ENCODE measurements around the gene SMARCD1.
"Not testable (repeated sequence)": the region's sequence is repeated elsewhere in the genome, so short reads cannot be mapped to it uniquely, and the experiment has no call there.

SMARCD1 gene

GRCh38 chr12:50142993-50143392 lies 57.9 kb downstream of the SMARCD1 start:
- no peak for TF ChIP-seq POU2F2 (IDR thresholded peaks at IDR 0.05; ENCODE audit: low read depth, low read length)
- no peak for TF ChIP-seq TAF1 (IDR thresholded peaks at IDR 0.05; ENCODE audit: low read depth, low read length)
- no peak for TF ChIP-seq POLR2AphosphoS5 (IDR thresholded peaks at IDR 0.05; ENCODE audit: low read depth, low read length)
- TF ChIP-seq POLR2A (IDR thresholded peaks at IDR 0.05; ENCODE audit: low read depth, low read length) = no peak
- TF ChIP-seq SPI1 (IDR thresholded peaks at IDR 0.05; ENCODE audit: low read depth, low read length) = no peak
- no peak for TF ChIP-seq PAX5 (IDR thresholded peaks at IDR 0.05; ENCODE audit: insufficient read depth, low read length, severe bottlenecking)
- FAIRE-seq = no peak
- DNase-seq (ENCODE audit: insufficient read length, low spot score) = no peak

DNA sequence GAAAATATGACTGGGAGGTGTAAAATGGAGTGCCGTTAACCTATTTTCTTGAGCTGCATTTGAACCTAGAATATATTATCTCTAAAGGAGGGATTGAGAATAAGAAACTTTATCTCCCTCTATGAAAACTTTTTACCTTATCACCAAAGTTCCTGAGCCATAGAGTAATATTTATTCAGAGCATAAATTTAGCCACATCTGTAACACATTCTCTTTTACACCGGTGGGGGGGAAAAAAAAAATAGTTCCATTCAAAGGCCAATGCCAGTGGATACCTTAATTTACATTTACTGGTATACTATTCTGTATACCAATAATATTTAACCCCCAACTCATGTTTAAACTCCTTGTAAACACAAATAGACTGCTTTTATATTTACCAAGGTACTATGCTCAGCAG lies 60.3 kb downstream of the SMARCD1 start:
- no peak for TF ChIP-seq PAX5 (IDR thresholded peaks at IDR 0.05; ENCODE audit: insufficient read depth, low read length, severe bottlenecking)
- no peak for TF ChIP-seq POU2F2 (IDR thresholded peaks at IDR 0.05; ENCODE audit: low read depth, low read length)
- DNase-seq (ENCODE audit: insufficient read length, low spot score) (no peak), FAIRE-seq (no peak)

- TF ChIP-seq TAF1 (IDR thresholded peaks at IDR 0.05; ENCODE audit: low read depth, low read length) (no peak), POLR2AphosphoS5 (IDR thresholded peaks at IDR 0.05; ENCODE audit: low read depth, low read length) (no peak), POU2F2 (IDR thresholded peaks at IDR 0.05; ENCODE audit: low read depth, low read length) (no peak), PAX5 (IDR thresholded peaks at IDR 0.05; ENCODE audit: insufficient read depth, low read length, severe bottlenecking) (no peak), POLR2A (IDR thresholded peaks at IDR 0.05; ENCODE audit: low read depth, low read length) (no peak), SPI1 (IDR thresholded peaks at IDR 0.05; ENCODE audit: low read depth, low read length) (no peak)
These were observed 62.1 kb downstream of the SMARCD1 start for GRCh38 chr12:50147281-50147680.

DNA sequence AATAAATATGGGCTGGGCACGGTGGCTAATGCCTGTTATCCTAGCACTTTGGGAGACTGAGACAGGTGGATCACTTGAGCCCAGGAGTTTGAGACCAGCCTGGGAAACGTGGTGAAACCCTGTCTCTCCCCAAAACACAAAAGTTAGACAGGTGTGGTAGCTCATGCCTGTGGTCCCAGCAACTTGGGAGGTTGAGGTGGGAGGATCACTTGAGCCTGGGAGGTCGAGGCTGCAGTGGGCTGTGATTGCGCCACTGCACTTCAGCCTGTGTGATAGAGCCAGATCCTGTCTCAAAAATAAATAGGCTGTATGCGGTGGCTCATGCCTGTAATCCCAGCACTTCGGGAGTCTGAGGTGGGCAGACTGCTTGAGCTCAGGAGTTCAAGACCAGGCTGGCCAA lies 62.9 kb downstream of the SMARCD1 start:
- not testable (repeated sequence) for FAIRE-seq; DNase-seq (ENCODE audit: insufficient read length, low spot score)

More at GRCh38 chr12:50147281-50147680, 62.1 kb downstream of the SMARCD1 start:
- DNase-seq (ENCODE audit: insufficient read length, low spot score) = no peak
- FAIRE-seq = no peak

DNA sequence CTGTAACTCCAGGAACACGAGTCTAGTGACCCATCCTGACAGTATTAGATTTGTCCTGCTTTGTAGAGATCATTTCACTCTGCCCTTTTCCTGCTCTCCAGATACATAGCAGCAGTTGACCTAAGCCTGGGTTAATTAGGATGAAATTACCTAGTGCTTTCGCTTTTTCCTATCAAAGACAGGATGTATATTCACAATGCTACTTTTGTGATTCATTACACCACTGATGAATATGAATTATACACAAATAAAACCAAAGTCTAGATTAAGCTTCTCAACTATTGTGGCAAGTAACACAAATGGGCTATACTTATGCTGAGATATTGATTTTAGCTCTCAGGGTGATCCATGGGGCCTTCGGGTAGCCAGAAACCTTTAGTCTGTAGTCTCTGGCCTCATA lies 64.2 kb downstream of the SMARCD1 start:
- DNase-seq (ENCODE audit: insufficient read length, low spot score) (no peak), FAIRE-seq (no peak)
- TF ChIP-seq SPI1 (IDR thresholded peaks at IDR 0.05; ENCODE audit: low read depth, low read length) = no peak
- no peak for TF ChIP-seq POLR2A (IDR thresholded peaks at IDR 0.05; ENCODE audit: low read depth, low read length)
- TF ChIP-seq PAX5 (IDR thresholded peaks at IDR 0.05; ENCODE audit: insufficient read depth, low read length, severe bottlenecking) = no peak
- TF ChIP-seq POLR2AphosphoS5 (IDR thresholded peaks at IDR 0.05; ENCODE audit: low read depth, low read length) = no peak
- no peak for TF ChIP-seq TAF1 (IDR thresholded peaks at IDR 0.05; ENCODE audit: low read depth, low read length)
- TF ChIP-seq POU2F2 (IDR thresholded peaks at IDR 0.05; ENCODE audit: low read depth, low read length) = no peak
